ENCODE measurements around the gene SNX3.

The SNX3 gene

DNA sequence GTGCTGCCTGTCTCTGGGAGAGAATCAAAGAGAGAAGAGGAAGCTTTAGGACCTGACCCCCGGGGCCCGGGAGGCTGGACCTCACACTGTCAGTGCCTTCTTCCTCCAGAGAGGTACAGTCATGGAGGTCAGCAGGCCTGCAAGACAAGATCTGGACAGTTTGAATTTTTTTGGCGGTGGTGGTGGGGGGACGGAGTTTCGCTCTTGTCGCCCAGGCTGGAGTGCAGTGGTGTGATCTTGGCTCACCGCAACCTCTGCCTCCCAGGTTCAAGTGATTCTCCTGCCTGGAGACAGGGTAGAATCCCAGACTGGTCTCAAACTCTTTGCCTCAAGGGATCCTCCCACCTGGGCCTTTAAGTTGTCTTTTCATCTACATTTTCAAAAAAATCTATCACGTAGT, 60.7 kb downstream of the SNX3 start (continued):
- TF ChIP-seq, protein P1, sequence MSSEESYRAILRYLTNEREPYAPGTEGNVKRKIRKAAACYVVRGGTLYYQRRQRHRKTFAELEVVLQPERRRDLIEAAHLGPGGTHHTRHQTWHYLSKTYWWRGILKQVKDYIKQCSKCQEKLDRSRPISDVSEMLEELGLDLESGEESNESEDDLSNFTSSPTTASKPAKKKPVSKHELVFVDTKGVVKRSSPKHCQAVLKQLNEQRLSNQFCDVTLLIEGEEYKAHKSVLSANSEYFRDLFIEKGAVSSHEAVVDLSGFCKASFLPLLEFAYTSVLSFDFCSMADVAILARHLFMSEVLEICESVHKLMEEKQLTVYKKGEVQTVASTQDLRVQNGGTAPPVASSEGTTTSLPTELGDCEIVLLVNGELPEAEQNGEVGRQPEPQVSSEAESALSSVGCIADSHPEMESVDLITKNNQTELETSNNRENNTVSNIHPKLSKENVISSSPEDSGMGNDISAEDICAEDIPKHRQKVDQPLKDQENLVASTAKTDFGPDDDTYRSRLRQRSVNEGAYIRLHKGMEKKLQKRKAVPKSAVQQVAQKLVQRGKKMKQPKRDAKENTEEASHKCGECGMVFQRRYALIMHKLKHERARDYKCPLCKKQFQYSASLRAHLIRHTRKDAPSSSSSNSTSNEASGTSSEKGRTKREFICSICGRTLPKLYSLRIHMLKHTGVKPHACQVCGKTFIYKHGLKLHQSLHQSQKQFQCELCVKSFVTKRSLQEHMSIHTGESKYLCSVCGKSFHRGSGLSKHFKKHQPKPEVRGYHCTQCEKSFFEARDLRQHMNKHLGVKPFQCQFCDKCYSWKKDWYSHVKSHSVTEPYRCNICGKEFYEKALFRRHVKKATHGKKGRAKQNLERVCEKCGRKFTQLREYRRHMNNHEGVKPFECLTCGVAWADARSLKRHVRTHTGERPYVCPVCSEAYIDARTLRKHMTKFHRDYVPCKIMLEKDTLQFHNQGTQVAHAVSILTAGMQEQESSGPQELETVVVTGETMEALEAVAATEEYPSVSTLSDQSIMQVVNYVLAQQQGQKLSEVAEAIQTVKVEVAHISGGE (tag by site-specific recombination; conservative IDR thresholded peaks at IDR 0.05; ENCODE audit: low read depth): no peak
- TF ChIP-seq ZNF335 (tag by site-specific recombination; conservative IDR thresholded peaks at IDR 0.05) (no peak), ZNF837 (tag by site-specific recombination; IDR thresholded peaks at IDR 0.05) (no peak), ZNF202 (tag by site-specific recombination; IDR thresholded peaks at IDR 0.05; ENCODE audit: borderline replicate concordance) (no peak)
- TF ChIP-seq, protein P2, sequence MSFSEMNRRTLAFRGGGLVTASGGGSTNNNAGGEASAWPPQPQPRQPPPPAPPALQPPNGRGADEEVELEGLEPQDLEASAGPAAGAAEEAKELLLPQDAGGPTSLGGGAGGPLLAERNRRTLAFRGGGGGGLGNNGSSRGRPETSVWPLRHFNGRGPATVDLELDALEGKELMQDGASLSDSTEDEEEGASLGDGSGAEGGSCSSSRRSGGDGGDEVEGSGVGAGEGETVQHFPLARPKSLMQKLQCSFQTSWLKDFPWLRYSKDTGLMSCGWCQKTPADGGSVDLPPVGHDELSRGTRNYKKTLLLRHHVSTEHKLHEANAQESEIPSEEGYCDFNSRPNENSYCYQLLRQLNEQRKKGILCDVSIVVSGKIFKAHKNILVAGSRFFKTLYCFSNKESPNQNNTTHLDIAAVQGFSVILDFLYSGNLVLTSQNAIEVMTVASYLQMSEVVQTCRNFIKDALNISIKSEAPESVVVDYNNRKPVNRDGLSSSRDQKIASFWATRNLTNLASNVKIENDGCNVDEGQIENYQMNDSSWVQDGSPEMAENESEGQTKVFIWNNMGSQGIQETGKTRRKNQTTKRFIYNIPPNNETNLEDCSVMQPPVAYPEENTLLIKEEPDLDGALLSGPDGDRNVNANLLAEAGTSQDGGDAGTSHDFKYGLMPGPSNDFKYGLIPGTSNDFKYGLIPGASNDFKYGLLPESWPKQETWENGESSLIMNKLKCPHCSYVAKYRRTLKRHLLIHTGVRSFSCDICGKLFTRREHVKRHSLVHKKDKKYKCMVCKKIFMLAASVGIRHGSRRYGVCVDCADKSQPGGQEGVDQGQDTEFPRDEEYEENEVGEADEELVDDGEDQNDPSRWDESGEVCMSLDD (tag by site-specific recombination; IDR thresholded peaks at IDR 0.05): no peak
- TF ChIP-seq, protein P3, sequence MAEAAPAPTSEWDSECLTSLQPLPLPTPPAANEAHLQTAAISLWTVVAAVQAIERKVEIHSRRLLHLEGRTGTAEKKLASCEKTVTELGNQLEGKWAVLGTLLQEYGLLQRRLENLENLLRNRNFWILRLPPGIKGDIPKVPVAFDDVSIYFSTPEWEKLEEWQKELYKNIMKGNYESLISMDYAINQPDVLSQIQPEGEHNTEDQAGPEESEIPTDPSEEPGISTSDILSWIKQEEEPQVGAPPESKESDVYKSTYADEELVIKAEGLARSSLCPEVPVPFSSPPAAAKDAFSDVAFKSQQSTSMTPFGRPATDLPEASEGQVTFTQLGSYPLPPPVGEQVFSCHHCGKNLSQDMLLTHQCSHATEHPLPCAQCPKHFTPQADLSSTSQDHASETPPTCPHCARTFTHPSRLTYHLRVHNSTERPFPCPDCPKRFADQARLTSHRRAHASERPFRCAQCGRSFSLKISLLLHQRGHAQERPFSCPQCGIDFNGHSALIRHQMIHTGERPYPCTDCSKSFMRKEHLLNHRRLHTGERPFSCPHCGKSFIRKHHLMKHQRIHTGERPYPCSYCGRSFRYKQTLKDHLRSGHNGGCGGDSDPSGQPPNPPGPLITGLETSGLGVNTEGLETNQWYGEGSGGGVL (tag by site-specific recombination; IDR thresholded peaks at IDR 0.05): no peak

DNA sequence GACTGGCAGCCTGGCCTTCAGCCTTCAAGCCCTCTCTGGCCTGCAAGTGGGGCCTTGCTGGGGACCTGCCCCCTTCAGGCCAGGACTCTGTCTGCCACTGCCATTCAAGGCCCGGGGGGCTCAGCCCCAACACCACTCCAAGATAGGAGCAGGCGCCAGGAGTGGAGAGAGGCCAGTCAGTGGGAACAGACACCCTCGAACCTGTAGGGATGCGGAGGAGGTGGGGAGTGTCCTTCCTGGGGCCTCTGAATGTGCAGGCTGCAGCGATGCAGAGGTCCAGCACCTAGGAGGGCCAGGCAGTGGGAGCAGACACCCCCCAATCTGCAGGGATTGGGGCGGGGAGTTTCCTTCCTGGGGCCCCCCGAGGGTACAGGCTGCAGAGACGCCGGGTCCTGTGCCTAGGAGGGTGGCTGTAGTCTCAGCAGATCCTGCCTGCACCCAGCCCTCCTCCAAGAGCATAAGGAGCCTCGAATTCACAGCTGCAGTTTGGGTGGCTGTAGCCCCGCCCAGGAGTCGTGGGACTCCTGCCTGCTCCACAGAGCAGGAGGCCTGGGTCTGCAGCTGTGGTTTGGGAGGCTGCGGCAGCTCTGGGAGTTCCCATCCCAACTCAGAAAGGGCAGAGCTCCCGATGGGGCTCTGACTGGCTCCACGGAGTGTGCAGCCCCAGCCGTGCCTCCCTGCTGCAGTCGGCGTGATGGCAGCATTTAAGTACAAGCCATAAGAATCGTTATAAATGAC, 61.9 kb downstream of the SNX3 start:
- peaks cover 0 to 3% of the 10 kb centered on the region in 2 experiments; a peak in 2 of 3 replicates for H3K36me3 ChIP-seq (ENCODE audit: control insufficient read depth in 2 of 2, insufficient read depth in 1 of 2, low read length in 2 of 2)
- H3K4me3 ChIP-seq (ENCODE audit: low read depth, low read length): no peak overlapping the region
- H3K9me3 ChIP-seq (ENCODE audit: control insufficient read depth, insufficient read depth, low read depth, low read length): no peaks in the 10 kb centered on the region
- POLR2A ChIA-PET: no interaction called here
- no peak overlapping the region for H3K27ac ChIP-seq (ENCODE audit: extremely low read depth, low read depth, low read length)
- no peaks in the 10 kb centered on the region for H3K4me1 ChIP-seq (ENCODE audit: control insufficient read depth, insufficient read depth, low read length)
- TF ChIP-seq ZNF76 (tag by site-specific recombination; IDR thresholded peaks at IDR 0.05; ENCODE audit: borderline replicate concordance, low read depth) (no peak), ZNF48 (tag by site-specific recombination; IDR thresholded peaks at IDR 0.05) (no peak), ZNF146 (tag by site-specific recombination; IDR thresholded peaks at IDR 0.05) (no peak), ZNF175 (tag by site-specific recombination; IDR thresholded peaks at IDR 0.05) (no peak)
- TF ChIP-seq, protein P4, sequence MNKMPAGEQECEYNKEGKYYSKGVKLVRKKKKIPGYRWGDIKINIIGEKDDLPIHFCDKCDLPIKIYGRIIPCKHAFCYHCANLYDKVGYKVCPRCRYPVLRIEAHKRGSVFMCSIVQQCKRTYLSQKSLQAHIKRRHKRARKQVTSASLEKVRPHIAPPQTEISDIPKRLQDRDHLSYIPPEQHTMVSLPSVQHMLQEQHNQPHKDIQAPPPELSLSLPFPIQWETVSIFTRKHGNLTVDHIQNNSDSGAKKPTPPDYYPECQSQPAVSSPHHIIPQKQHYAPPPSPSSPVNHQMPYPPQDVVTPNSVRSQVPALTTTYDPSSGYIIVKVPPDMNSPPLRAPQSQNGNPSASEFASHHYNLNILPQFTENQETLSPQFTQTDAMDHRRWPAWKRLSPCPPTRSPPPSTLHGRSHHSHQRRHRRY (tag by site-specific recombination; IDR thresholded peaks at IDR 0.05): no peak
- TF ChIP-seq, protein P5, sequence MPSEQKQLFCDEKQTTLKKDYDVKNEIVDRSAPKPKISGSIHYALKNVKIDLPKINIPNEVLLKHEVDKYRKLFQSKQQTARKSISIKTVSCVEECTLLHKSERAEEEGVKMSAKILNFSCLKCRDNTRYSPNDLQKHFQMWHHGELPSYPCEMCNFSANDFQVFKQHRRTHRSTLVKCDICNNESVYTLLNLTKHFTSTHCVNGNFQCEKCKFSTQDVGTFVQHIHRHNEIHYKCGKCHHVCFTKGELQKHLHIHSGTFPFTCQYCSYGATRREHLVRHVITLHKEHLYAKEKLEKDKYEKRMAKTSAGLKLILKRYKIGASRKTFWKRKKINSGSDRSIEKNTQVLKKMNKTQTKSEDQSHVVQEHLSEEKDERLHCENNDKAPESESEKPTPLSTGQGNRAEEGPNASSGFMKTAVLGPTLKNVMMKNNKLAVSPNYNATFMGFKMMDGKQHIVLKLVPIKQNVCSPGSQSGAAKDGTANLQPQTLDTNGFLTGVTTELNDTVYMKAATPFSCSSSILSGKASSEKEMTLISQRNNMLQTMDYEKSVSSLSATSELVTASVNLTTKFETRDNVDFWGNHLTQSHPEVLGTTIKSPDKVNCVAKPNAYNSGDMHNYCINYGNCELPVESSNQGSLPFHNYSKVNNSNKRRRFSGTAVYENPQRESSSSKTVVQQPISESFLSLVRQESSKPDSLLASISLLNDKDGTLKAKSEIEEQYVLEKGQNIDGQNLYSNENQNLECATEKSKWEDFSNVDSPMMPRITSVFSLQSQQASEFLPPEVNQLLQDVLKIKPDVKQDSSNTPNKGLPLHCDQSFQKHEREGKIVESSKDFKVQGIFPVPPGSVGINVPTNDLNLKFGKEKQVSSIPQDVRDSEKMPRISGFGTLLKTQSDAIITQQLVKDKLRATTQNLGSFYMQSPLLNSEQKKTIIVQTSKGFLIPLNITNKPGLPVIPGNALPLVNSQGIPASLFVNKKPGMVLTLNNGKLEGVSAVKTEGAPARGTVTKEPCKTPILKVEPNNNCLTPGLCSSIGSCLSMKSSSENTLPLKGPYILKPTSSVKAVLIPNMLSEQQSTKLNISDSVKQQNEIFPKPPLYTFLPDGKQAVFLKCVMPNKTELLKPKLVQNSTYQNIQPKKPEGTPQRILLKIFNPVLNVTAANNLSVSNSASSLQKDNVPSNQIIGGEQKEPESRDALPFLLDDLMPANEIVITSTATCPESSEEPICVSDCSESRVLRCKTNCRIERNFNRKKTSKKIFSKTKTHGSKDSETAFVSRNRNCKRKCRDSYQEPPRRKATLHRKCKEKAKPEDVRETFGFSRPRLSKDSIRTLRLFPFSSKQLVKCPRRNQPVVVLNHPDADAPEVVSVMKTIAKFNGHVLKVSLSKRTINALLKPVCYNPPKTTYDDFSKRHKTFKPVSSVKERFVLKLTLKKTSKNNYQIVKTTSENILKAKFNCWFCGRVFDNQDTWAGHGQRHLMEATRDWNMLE (tag by site-specific recombination; conservative IDR thresholded peaks at IDR 0.05; ENCODE audit: low read depth): no peak
- CTCF ChIA-PET: interaction anchor here (0.6 kb wide), 1 partner anchor 17 kb away, joined by 3 read pairs; no protein-coding TSS in a partner anchor

Data from HEK293 (cell line).